HG03159 (cell line): Measurements from ENCODE around the gene SH3RF3.

ENCODE experiments used
- ATAC-seq: cut with Tn5 transposase; IDR thresholded peaks from one replicate; pipeline ENCODE4 v1.9.1; 2021; ENCODE audit warnings: mild to moderate bottlenecking, moderate library complexity; ENCODE audit not compliant: unreplicated experiment

SH3RF3 gene

DNA sequence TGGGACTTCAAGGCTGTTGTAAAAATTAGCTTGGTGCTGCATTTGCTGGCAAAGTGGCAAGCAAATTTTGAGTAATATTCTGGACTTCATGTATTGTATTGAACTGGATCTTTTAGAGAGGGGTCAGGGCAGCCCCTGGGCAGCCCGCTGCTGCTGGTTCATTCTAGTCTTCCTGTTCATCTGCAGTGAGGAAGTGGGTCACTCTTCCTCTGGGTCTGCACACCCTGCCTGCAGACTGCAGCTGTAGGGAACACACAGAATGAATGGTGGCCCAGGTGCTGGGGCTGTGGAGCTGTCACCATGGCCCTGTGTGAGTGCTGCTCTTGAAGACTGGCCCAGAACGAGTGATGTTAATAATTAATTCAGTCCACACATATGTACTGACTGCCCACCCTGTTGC is 9.4 kb downstream of the SH3RF3 start:
- ATAC-seq, result no peak

DNA sequence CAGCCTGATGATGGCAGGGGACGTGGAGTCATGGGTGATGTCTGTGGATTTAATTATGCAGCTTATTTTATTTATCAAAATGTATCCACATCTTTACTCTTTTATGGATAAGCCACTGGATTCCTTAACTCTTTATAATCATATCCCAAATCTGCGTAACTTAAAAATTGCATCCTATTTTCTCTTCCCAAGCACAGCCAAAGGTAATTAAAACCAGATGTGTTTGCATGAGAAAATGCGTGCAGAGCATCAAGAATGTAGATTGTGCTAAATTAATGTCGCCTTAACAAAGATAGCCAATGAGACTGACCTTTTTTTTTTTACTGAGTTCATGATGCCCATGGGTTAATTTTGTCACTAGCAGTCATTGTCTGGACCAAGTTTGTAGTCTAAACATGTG is 10.0 kb downstream of the SH3RF3 start:
- no peak for ATAC-seq

DNA sequence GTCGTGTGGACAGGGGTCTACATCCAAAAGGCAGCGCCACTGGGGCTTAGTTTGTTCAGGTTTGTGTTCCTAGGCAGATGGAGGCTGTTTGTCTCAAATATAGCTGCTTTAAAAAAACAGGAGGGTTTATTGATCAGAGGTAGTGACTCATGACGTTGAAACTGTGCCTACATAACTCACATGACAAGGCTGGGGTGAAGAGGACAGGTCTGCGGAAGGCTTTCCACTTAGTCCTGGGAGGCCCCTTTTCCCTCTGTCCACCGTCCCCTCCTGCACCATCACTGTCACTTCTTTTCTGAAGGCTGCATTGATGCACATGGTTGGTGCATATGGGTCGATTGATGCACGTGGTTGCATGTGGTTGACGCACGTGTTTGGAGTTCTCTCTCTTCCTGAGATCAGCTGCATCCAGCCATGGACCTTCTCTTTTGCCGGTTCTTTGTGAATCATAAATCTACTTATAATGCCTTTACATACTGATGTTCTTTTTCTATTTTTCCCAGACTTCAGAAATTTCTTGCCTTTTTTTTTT is 10.9 kb downstream of the SH3RF3 start:
- ATAC-seq, result no peak

DNA sequence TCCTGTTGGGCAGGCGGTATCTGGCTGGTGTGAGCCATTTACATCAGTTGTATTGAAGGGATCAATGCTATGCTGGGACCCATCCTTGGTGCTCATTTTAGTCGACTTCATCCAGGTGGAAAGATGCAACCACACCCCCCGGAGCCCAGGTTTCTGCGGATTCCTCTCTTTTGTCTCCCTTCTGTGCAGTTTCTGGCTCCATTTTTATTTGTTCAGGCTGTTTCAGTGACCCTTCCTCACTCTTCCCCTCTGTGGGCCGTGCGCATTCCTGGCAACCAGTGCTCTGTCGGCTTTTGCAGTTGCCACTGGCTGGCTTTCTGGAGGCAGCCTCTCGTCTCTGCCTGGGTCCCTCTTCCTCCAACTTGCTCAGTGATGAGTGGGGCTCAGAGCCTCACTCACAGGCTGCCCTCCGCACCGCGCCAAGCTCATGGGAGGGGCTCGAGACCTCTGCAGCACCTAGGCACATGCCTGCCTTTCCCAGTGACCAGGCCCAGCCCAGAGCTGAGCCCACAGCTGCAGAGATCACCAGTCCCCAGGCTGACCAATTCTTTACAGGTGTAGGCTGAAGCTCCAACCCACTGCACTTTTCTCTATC is 12.1 kb downstream of the SH3RF3 start:
- ATAC-seq, result no peak

DNA sequence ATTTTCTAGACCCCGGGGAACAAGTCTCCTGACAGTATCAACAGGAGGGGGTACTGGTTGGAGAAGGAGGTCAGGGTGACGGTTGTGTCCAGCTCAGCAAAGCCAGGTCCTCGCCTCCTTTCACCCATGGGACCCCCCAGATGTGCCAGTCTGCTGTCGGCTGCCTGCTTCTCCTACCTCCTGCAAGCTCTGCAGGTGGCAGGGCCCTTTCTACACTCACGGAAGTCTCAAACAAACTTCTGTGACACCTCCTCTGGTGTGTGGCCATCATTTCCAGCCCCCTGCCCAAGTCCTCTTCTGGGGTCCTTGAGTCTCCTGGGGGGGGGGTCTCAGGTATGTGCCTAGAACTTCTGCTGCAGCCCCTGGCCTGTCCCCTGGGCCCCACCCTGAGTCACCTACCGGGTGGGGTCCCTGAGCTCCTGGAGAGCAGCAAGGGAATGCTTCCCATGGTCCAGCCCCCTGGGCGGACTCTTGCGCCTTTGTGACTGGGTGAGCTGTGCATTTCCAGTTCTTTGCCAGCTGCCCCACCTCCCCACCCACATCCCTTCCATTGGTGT is 12.8 kb downstream of the SH3RF3 start:
- ATAC-seq, result no peak

DNA sequence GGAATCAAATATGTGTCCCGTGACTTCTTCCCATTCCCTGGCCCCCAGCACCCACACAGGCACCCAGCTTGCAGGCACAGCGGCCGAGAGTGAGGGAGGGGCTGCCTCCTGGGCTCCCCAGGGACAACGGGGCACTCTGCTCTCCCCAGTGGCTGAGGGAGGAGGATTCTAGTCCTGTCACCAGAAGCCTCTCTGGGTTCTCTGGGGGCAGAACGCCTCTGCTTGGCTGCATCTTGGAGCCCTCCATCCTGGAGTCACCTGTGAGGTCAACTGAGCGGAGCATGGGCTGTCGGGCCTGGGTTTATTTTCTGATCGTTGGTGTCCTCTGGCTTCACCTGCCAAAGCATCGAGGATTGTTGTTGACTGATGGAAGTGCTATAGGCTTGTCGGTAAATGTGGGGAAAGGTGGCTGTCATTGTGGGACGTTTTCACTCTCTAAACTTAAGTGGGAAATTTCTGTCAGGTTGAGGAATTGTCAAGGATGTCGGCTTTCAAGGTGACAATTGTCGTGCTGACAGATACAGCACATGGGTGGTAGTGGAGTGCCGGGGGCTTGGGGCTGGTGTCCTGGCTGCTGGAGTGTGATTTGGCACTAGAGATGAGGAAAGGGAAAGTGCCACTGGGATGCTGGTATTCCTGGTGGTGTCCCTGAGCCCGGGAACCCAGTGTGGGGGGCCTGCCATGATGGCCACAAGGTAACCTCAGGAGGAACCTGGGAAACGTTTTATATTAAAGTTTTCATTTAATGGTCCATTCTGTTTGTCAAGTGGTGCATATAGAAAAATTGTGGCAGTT is 13.6 kb downstream of the SH3RF3 start:
- ATAC-seq, result no peak

DNA sequence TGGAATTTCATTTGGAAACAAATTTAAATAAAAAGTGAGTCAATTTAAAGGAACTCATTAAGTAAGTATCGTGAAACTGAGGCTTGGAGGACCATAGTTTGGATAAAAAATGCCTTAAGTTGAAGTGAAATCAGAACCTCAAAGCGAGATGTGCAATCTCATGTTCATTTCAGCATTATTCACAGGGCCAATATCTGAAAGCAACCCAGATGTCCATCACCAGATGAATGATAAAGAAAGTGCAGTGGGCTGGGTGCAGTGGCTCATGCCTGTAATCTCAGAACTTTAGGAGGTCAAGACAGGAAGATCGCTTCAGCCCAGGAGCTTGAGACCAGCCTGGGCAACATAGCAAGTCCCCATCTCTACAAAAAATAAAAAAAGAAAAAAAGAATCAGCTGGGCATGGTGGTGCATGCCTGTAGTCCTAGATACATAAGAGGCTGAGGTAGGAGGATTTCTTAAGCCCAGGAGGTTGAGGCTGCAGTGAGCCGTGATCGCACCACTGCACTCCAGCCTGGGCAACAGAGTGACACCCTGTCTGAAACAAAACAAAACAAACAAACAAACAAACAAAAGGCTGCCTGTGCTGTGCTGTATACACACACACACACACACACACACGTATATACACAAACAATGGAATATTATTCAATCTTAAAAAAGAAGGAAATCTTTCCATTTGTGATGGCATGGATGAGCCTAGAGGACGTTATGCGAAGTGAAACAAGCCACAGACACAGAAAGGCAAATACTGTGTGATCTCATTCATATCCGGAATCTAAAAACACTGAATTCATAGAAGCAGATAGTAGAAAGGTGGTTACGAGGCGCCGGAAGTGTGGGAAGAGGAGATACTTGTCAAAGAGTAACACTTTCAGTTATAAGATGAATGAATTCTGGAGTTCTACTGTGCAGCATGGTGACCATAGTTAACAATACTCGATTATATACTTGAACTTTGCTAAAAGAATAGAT is 14.5 kb downstream of the SH3RF3 start:
- ATAC-seq, result peak; percentile 76

DNA sequence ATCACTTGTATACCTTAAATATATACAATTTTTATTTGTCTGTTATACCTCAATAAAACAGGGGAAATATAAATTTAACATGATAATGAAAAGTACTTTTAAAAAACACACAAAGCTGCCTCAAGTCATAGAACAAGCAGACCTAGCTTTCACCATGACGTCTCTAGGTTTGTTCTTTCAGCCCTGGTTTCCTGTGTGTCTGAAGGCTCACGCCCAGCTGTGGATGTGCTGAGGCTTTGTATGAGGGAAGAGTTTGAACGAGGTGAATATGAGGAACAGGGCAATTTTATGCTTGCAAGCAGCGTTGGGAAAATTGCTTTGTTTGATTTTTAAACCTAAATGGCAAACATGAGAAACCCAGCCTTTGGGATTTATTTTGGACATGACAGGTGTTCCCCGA is 15.3 kb downstream of the SH3RF3 start:
- ATAC-seq, result no peak

DNA sequence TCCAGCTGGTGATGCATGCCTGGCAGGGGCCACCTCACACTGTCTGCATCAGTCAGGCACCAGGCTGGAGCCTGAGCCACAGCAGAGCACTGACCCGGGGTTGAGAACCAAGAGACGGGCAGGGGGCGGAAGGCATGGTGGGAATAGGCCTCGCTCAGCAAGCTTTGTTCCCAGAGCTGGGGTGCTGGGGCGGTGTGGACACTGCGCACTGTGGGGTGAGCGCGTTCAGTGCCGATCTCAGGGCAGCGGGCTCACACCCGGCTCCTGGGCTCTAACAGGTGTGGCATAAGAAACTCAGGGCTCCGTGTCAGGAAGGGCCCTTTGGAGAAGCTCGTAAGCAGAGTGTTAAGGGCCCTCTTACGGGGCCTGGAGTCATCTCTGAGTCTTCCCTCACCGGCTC is 15.7 kb downstream of the SH3RF3 start:
- ATAC-seq, result no peak

DNA sequence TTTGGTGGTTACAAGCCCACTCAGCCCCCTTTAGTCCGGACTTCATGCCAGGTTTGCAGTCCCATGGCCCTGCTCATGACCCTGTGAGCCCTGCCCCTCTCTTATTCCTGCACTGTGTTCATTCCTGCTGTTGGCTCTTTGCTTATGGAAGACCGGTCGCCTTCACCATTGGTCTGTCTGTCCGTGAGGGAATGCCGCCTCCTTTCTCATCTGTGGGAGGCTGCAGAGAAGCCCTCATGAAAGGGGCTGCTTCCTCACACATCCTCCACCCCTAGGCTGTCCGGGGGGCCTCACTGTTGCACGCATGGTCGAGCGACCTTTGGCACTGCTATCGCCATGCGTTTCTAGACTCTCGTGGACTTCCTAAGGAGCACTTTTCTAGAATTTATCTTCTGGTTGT is 16.3 kb downstream of the SH3RF3 start:
- no peak for ATAC-seq

DNA sequence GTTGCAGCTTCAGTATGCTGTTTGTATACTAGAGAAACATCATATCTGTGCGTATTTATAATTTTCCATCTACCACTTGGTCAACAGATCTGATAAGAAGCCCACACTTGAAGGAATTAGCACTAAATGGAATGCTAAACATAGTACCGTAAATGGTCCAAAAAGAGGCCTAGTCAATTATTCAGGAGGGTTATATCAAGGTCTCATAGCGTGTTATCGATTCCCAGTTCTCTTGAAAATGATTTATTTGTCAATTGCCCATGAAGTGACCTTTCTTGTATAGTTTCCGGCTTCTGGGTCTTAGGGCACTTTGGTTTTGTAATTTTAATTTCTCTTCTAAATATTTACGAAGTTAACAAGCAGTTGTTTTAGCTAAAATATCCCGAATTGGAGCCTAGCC is 18.4 kb downstream of the SH3RF3 start:
- no peak for ATAC-seq

DNA sequence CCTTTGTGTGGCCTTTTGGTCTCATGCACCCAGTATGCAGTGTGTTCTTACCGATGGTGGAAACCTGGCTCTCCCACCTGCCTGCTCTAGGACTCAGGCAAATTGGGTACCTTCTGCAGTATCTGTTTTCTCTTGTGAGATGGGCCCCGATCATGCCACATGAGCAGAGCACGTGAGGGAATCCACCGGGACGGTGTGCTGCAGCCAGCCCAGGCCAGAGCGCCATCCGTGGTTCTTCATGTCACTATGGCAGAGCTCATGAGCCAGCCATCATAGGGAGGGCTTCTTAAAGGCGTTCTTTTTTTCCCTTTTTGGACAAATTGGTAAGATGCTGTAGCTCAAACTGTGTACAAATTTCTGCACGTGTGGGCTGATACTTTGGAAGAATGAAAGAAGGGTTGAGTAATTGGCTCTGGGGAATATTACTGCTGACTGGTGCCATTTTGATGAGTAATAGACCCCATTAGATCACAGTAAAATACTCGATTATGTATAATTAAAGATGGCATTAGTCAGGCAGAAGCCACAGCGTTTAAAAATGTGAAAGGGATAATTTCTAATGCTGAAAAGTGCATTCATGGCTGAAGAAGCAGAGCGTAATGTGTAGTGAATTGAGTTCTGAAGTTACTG is 19.2 kb downstream of the SH3RF3 start:
- ATAC-seq, result no peak

DNA sequence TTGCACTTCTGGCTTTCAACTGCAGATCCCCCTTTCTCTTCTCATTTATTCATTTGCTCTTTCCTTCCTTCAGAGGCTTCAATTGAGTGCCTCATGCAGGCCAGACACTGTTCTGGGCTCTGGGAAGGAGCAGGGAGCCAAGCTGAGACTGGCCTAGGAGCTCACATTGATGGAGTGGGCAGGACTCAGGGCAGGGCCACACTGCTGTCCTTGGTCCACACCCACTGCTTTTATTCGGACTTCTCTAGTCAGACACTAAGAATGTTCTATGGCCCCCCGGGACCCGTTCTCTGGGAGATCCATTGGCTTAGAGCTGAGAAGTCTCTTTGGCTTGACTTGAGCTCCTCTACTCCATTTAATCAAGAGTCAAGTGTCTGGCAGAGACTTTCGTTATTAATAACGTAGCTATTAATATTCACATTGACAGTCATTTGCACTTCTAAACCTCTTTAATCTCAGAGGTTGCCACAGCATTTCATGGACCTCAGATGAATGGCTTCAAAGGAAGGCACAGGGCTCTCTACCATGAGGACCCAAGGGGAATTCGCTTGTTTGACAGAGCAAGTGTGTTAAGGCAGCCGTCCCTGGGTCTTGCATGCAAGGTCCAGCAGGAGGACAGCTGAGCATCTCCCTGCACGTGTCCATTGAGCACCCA is 20.1 kb downstream of the SH3RF3 start:
- ATAC-seq, result no peak

DNA sequence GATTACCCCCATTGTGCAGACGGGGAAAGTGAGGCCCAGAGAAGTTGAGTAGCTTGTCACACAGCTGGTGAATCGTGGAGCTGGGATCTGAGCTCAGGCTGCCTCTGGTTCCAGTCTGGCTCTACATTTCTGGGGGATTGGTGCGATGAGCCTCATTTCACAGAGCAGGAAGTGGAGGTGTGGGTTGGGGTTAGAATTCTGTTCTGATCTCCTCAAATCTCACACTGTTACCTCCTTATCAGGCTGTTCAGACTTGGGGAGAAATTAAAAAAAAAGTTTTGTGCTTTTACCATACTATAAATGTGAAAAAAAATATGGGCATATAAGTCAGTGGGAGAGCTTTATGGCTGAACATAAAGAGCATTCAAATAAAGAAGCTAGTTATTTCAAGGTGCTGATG is 21.6 kb downstream of the SH3RF3 start:
- ATAC-seq, result no peak

DNA sequence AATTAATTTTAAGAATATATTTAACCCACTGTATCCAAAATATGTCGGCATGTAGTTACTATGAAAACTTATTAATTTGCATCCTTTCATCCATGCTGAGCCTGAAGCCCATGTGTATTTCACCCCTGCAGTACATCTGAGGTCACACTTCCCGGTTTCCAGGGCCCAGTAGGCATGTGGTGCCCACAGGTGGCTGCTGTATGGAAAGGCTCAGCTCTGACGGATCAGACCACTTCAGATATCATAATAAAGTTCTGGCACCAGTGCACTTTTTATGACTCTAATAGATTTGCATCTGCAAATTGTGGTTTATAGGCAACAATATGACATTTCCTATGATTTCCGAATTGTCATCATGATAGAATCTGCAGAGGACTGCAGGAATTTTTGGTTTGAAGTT is 22.5 kb downstream of the SH3RF3 start:
- ATAC-seq, result no peak

DNA sequence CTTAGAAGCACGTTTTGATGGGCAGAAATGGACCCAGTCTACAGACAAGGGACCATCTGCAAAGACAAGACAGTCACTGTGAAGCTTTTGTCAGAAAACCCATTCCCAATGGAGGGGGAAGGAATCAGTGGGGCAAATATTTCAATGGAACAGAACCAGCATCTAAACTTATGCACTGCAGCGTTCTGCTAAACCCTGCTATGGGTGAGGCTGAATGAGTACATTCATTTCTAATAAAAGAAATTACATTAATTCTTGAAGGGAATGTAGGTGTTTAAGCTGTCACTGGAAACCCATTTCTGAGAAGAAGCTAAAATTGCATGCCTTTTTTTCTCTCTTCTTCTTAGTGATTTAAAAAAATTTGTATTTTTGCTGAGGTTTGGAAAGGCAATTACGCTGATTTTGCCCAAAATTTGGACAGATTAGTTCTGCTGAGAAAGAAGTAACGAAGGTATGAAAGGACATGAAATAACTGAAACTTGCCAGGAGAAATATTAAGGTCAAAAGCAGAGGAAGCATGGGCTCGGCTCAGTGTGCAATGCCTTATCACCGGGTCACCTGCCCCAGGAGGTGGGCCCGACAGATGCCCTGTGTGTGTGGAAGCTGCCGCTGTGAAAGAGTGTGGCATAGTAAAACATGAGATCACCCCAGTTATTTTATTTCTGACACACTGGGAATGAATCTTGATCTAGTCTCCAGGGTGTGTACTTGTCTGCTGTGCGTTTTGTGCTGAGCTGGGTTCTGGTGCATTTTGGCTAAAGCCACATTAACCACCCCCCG is 24.2 kb downstream of the SH3RF3 start:
- no peak for ATAC-seq

DNA sequence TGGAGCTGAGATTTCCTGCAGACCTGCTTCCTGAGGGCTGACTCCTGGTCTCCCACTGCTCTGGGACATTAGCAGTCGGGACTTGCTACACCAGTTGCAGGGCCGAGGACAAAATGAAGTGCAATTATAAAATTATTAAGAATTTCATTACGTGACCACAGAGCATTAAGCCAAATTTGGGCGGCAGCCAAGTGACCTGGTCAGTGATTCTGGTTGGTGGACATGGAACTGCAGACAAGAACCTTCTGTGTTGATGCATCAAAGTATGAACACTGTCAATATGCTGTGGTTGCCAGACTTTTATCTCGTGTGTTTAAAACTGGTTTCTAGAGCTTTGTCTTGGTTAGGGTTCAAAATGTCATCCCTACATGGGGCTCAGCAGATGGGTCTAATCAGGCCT is 24.8 kb downstream of the SH3RF3 start:
- ATAC-seq, result no peak

DNA sequence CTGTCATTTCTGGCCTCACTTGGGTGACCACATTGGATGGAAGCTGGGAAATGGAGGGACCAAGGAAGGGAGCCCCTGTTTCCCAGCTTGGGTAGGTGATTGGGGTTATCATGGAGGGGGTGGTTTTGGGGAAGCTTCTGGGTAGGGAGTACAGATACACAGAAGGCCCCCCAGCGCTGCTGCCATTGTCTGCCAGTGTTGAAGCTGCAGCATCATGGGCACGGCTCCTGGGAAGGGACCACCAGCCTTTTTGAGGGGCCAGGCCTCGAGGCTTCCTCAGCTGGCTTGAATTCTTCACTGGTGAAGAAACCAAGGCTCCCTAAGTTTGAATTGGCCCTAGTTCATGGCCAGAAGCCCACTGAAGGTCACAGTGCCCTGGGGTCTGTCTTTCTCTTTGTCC is 25.2 kb downstream of the SH3RF3 start:
- ATAC-seq, result no peak
